OCI-LY3 (cell line): ENCODE measurements around the gene C11orf21.

Experiments
- H2AFZ ChIP-seq: fragments of 200-600, 300-600 bp; shearing (Covaris generic); 2 replicates; pipeline ENCODE4 v1.6.0; 2014; ENCODE audit warnings: antibody characterized with exemption, low read depth, low read length
- H3K27ac ChIP-seq: fragments of 200-600, 300-600 bp; sonication (generic); 2 replicates; pipeline ENCODE4 v1.5.1; 2014; ENCODE audit warnings: mild to moderate bottlenecking, low read length, moderate library complexity, mixed read lengths
- H3K27me3 ChIP-seq: fragments of 200-600, 300-600 bp; sonication (generic); 2 replicates; pipeline ENCODE4 v1.6.1; 2014; ENCODE audit warnings: low read depth, low read length, mixed read lengths
- H3K36me3 ChIP-seq: fragments of 200-600, 300-600 bp; sonication (generic); replicated peaks from 2 replicates; pipeline ENCODE3; 2014; ENCODE audit warnings: low read depth, low read length, mixed read lengths
- H3K4me1 ChIP-seq: fragments of 300-600, 200-600 bp; sonication (generic); 2 replicates; pipeline ENCODE4 v1.6.1; 2014; ENCODE audit warnings: low read length, mixed read lengths
- H3K4me2 ChIP-seq: fragments of 200-600, 300-600 bp; sonication (generic); 2 replicates; pipeline ENCODE4 v1.6.1; 2014; ENCODE audit warnings: low read length, mixed read lengths
- H3K4me3 ChIP-seq: fragments of 300-600, 200-600 bp; sonication (generic); 2 replicates; pipeline ENCODE4 v1.5.1; 2014; ENCODE audit warnings: antibody characterized with exemption, mild to moderate bottlenecking, low read length, moderate library complexity
- H3K79me2 ChIP-seq: fragments of 300-600, 200-600 bp; shearing (Covaris generic); 2 replicates; pipeline ENCODE4 v1.6.1; 2014; ENCODE audit warnings: mild to moderate bottlenecking, low read length, mixed read lengths
- H3K9ac ChIP-seq: fragments of 300-600, 200-600 bp; shearing (Covaris generic); 2 replicates; pipeline ENCODE4 v1.6.0; 2014; ENCODE audit warnings: mild to moderate bottlenecking, low read length, moderate library complexity
- H3K9me3 ChIP-seq: fragments of 200-600, 300-600 bp; shearing (Covaris generic); 2 replicates; pipeline ENCODE4 v1.6.1; 2014; ENCODE audit warnings: low read length, mixed read lengths; ENCODE audit not compliant: insufficient read depth
- H4K20me1 ChIP-seq: fragments of 200-600, 300-600 bp; sonication (generic); 2 replicates; pipeline ENCODE4 v1.6.1; 2016; ENCODE audit warnings: low read length, mixed read lengths; ENCODE audit not compliant: insufficient read depth
- CTCF ChIP-seq: fragments of 200-600, 300-600 bp; sonication (generic); IDR thresholded peaks from 2 replicates; pipeline ENCODE4 v1.5.1; 2014; ENCODE audit warnings: antibody characterized with exemption, low read length, low read depth
- EZH2phosphoT487 ChIP-seq: fragments of 200-600 bp; shearing (Covaris generic); IDR thresholded peaks from 2 replicates; pipeline ENCODE4 v1.6.1; 2018; ENCODE audit warnings: antibody characterized with exemption, mixed run types, low read depth

Gene C11orf21

GRCh38 chr11:2346014-2346413, 44.3 kb upstream of the C11orf21 start:
- no peak overlapping the region for H3K9ac ChIP-seq
- no peaks in the 10 kb centered on the region for H4K20me1 ChIP-seq
- H3K27me3 ChIP-seq, result no peaks in the 10 kb centered on the region
- no peak overlapping the region for H3K4me2 ChIP-seq
- H3K9me3 ChIP-seq, result no peaks in the 10 kb centered on the region
- H3K4me1 ChIP-seq, result no peaks in the 10 kb centered on the region
- H2AFZ ChIP-seq, result no peak overlapping the region
- TF ChIP-seq CTCF (no peak), EZH2phosphoT487 (no peak)
- H3K4me3 ChIP-seq, result no peak overlapping the region
- H3K79me2 ChIP-seq, result no peaks in the 10 kb centered on the region
- H3K36me3 ChIP-seq, result no peaks in the 10 kb centered on the region
- no peak overlapping the region for H3K27ac ChIP-seq

- no peak overlapping the region for H3K4me2 ChIP-seq
- H3K4me3 ChIP-seq, result no peak overlapping the region
- no peak overlapping the region for H2AFZ ChIP-seq
- no peaks in the 10 kb centered on the region for H3K79me2 ChIP-seq
- H3K9me3 ChIP-seq, result no peaks in the 10 kb centered on the region
- TF ChIP-seq CTCF (no peak), EZH2phosphoT487 (no peak)
- H3K9ac ChIP-seq, result no peak overlapping the region
- H3K36me3 ChIP-seq, result no peaks in the 10 kb centered on the region
- H3K27me3 ChIP-seq, result no peaks in the 10 kb centered on the region
- H3K4me1 ChIP-seq, result no peaks in the 10 kb centered on the region
- no peaks in the 10 kb centered on the region for H4K20me1 ChIP-seq
- H3K27ac ChIP-seq, result no peak overlapping the region
Observed at GRCh38 chr11:2345050-2345449, 43.3 kb upstream of the C11orf21 start.

- TF ChIP-seq CTCF (no peak), EZH2phosphoT487 (no peak)
- no peak overlapping the region for H3K9ac ChIP-seq
Observed at GRCh38 chr11:2343502-2343901, 41.8 kb upstream of the C11orf21 start.

GRCh38 chr11:2342981-2343380, 41.3 kb upstream of the C11orf21 start:
- Histone ChIP-seq H3K4me2 (no peak overlapping the region), H3K79me2 (no peaks in the 10 kb centered on the region), H3K27me3 (no peaks in the 10 kb centered on the region), H2AFZ (no peak overlapping the region), H3K36me3 (no peaks in the 10 kb centered on the region), H3K9ac (no peak overlapping the region), H3K4me3 (no peak overlapping the region), H3K27ac (no peak overlapping the region), H3K9me3 (no peaks in the 10 kb centered on the region), H3K4me1 (no peaks in the 10 kb centered on the region), H4K20me1 (no peaks in the 10 kb centered on the region)
- no peak for TF ChIP-seq EZH2phosphoT487
- TF ChIP-seq CTCF, result no peak

More at GRCh38 chr11:2343502-2343901, 41.8 kb upstream of the C11orf21 start:
- H3K27me3 ChIP-seq, result no peaks in the 10 kb centered on the region
- no peak overlapping the region for H3K27ac ChIP-seq
- H3K4me3 ChIP-seq, result no peak overlapping the region
- no peaks in the 10 kb centered on the region for H3K4me1 ChIP-seq
- no peaks in the 10 kb centered on the region for H4K20me1 ChIP-seq
- H3K36me3 ChIP-seq, result no peaks in the 10 kb centered on the region
- no peak overlapping the region for H2AFZ ChIP-seq
- no peak overlapping the region for H3K4me2 ChIP-seq
- H3K79me2 ChIP-seq, result no peaks in the 10 kb centered on the region
- no peaks in the 10 kb centered on the region for H3K9me3 ChIP-seq
